Measurements from ENCODE around the gene HS3ST1.

The HS3ST1 gene

DNA sequence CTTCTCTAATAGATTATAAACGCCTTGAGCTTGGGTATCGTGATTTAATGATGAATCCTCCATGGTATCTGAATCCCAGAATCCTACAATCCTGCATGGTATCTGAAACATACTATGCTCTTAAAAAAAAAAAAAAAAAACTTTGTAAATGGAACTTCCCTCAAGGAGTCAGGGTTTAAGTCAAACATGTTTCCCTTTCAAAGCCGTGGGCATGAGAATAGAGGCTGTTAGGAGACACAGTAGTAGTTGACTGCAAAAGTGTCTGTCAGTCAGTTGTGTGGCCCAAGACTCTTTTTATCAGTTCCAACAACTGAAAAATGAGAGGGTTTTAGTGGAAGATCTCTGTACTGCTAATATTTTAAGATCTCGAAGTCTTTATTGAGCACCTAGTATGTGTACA is 2.4 kb upstream of the HS3ST1 start:
- no peak for DNase-seq (ENCODE audit: low spot score)

DNA sequence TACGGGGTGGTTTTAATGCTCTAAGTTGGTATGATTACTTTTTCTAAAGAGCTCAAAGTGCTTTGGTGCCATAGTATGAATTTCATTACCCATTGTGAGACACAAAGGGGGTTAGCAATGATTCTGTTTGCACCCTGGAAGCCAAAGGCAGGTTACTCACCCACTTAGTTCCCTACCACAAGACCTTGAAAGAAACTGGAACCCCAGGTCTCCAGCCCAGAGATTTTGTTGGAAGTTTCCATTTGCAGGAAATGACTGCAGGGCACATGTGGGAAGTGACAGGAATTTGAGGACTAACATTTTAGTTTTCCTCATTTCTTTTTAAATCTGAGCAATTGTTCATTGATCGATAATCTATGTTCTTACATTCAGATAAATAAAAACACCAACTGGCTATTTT is 1.8 kb upstream of the HS3ST1 start:
- no peak for DNase-seq (ENCODE audit: low spot score)

DNA sequence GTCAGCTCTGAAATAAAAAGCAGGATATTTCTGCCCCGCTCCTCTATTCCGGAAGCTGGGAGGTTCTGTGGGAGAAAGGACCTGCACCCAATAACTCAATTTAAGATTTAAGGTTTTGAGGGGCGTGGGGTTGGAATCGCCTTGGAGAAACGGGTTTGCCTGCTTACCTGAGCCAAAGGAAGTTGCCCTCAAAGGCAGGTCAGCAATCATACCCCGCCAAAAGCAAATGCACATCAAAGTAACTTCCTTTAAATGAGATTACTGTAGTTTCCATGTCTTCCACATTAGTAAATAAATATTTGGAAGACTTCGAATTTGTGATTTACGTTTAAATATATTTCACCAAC is 978 bp upstream of the HS3ST1 start:
- no peak for DNase-seq (ENCODE audit: low spot score)

DNA sequence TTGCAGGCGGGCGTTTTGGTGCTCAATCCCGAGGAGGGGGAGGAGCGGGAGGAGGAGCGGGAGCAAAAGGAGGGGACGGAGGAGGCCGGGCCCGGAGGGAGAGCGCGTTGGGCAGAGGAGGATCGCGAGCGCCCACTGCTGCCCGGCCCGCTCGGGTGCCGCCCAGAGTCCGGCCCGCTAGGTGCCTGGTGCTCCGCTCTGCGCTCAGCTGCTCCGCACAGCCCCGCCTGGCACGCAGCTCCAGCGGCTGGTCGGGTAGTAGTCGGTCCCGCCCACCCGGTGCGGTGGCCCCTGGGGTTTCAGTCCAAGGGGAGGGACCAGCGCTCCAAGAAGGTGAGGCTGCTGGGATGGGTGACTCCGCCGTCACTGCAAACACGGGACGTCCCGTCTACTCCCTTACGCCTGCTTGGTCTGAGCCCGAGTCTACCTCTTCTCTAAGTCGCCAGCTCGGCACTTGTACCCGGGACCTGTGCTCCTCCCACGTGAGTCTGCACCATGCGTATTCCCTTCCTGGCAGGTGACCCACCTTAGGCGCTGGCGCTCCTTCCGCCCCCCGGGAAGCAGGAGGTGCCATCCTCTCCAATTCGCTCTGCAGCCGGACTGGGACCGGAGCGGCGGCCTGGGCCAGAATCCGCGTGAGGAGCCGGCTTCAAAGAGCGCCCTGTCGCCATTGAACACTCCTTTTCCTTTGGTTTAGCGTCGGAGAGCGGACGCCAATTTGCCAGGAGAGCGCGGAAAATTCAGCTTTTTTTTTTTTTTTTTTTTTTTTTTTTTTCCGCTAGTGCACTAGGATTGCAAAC is 405 bp upstream of the HS3ST1 start:
- peak; percentile 47 for DNase-seq (ENCODE audit: low spot score)

DNA sequence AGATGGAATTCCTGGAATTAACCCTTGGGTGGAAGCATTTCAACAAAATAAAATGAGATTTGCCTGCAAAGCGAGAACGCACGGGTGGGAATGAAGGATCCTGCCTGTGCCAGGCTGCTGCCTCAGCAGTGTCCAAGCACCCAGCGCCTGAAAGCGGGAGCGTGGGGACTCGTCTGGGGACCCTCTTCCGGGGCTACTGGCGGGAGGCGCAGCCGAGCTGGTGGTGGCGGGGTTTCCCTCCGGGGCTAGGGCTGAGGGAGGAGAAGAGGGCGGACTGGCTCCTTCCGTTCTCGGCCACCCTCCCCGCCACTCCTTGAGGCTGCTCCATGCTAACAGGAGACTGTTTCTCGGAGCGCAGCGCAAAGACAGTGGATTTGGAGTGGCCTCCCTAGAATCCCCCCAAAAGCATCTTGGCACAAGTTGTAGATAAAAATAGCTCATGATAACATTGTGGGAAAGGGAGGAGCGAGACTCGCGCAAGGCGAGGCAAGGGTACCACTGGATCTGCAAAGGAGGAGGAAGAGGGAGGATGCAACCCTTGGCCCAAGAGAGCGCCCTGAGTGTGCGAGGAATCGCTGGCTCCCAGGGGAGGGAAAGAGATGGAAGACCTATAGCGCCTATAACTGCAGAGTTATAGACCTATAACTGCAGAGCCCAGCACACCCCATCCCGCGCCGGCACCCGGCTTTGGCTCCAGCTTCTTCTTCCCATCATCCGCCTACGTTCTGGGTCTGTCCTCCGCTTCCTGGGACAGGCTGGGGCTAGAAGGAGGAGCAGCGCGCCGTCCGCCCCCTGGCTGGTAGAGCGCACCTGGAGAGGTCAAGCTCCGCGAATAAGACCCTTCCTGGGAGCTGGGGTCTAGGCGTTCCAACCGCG is 1.3 kb downstream of the HS3ST1 start:
- DNase-seq (ENCODE audit: low spot score): no peak

DNA sequence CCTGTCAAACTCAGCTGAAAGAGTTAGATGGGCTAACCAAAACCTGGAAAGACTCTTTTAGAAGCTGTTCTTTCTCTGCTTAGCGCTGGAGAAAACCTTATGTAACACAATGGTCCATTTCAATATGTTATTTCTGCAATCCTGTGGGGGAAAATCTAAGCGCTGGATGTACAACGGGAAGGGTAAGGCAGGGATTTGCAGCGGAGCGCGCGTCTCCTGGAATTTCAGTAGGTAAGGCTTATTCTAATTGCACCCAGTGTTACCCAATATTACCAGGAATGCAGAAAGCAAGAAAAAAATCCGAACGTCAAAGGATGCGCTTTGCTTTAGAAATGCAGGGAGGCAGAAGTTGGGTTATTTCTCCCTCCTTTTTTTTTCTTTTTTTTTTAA is 2.0 kb downstream of the HS3ST1 start:
- DNase-seq (ENCODE audit: low spot score): no peak

DNA sequence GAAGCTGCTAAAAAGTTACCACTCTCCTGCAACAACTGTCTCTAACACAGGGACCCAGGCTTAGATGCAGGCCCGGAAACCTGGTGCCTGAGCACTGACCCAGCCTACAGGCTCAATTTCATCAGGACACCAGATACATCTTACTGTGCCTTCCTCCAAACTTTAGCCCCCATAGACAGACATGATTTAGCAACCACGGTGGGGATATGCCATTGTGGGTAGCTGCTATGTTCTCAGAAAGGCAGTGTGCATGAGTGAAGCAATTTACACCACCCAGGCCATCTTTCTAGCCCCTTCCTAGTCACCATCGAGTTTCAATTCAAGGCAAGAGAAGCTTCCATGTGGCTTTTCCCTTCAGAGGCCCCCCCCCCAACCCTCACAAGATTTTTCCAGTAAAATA is 2.7 kb downstream of the HS3ST1 start:
- no peak for DNase-seq (ENCODE audit: low spot score)

DNA sequence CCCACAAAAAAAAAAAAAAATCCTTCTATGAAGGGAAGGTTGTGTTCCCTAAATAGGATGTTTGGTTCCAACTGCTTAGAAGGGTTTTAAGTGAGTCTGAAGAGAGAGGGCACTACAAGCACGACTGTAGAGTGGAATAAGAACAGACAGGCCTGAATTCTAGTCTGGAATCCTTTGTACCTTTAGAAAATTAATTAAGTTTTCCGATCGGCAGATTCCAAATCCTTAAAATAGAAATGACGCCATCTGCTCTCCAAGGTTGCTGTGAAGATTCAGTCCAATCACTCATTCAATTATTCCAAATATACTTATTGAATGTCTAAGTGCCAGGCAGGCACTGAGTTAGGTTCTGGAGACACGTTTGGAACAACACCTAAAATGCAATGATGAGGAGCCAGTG is 3.8 kb downstream of the HS3ST1 start:
- no peak for DNase-seq (ENCODE audit: low spot score)

DNA sequence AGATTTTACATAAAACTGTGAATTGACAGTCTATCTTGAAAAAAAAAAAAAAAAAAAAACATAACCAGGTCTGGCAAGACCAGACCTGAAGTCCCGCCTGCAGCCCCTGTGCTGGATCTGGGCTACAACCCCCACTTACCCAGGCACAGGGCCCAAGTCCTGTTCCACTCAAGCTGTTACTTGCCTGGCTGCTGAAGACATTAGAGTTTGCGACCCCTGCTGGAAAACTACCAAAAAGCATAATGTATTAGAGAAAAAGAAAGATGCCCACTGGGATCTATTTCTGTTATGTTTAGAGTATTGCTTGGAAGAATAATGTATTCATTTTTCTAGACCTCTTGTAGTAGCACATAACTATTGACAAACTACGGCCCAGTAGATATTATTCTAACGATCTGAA is 4.7 kb downstream of the HS3ST1 start:
- no peak for DNase-seq (ENCODE audit: low spot score)

DNA sequence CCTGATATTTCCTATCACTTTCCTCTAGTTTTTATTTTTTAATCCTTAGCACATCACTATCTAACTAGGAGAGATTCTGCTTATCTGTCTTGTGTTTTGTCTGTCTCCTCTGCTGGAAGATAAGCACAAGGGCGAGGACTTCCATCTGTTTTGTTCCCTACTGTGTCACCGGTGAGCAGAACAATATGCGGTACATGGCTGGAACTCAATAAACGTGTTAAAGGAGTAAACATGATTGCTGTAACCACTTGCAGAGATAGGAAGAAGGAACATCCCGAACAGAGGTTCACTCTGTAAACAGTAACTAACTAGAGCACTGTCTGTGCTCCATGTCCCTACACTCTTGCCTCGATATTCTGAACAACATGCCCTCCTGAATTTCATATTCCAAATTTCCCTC is 5.2 kb downstream of the HS3ST1 start:
- DNase-seq (ENCODE audit: low spot score): no peak

DNA sequence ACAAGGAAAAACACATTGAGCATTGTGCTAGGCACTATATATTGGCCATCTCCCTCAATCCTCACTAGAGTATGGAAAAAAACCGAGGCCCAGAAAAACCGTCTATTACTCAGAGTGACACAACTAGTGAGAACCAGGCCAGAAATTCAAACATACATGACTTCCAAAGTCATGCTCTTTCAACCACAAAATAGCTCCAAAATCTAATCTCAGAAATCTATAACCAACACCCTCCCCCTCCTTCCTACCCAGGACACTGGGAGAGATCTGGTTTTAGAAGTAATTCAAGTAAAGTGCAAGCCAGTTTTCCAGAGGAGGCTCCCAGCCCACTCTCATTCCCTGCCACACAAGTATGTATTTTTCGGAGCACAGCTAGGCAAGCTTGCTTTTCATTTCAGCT is 7.6 kb downstream of the HS3ST1 start:
- DNase-seq (ENCODE audit: low spot score): no peak

DNA sequence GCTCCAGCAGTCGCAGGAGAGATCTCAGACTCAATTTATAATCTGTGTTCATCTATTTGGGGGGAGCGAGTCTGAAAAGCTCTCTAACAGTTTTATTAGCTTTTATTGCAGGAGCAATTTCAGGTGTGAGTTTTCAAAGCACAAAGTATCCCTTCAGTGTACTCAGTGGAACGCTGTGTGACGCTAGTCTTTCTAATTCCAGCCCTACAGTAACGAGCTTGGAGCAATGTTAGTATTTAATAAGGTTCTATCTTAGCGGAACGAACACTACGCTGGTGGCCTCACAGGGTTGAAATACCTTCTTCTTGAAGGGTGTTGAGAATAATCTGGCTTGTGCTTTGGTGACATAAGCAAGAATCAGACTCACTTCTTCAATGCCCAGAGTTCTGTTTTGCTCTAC is 8.4 kb downstream of the HS3ST1 start:
- DNase-seq (ENCODE audit: low spot score): no peak

DNA sequence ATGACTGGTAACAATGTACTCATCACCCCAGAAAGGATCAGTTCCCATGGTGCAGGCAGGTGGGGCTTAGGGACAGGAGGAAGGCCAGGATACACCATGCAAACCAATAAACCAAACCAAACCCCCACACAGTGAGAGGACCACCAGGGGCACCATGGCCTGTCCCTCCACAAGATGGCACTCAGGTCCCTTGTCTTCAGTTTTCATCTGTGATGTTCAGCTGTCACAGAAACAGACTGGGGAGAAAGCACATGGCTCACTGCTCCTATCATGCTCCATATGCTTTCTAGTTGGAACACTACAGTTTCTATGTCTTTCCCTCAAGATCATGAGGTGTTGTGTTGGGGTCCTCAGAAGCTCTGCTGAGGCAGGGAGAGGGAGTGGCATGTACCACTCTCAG is 10.1 kb downstream of the HS3ST1 start:
- DNase-seq (ENCODE audit: low spot score): no peak

DNA sequence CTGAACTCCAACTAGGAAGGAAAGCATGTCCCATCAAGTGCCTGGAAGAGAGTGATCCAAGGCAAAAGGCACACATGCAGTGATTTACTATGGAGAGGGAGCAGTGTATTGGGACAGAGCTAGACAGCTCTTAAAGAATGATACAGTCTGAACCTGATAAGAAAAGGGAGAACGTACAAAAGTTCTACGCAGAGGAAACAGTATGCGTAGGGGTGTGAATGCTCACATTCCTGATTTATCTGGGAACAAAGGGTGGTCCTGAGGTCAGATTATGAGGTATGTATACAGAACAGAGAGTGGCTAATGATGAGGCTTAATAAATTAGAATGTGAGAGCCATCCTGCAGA is 12.0 kb downstream of the HS3ST1 start:
- no peak for DNase-seq (ENCODE audit: low spot score)

DNA sequence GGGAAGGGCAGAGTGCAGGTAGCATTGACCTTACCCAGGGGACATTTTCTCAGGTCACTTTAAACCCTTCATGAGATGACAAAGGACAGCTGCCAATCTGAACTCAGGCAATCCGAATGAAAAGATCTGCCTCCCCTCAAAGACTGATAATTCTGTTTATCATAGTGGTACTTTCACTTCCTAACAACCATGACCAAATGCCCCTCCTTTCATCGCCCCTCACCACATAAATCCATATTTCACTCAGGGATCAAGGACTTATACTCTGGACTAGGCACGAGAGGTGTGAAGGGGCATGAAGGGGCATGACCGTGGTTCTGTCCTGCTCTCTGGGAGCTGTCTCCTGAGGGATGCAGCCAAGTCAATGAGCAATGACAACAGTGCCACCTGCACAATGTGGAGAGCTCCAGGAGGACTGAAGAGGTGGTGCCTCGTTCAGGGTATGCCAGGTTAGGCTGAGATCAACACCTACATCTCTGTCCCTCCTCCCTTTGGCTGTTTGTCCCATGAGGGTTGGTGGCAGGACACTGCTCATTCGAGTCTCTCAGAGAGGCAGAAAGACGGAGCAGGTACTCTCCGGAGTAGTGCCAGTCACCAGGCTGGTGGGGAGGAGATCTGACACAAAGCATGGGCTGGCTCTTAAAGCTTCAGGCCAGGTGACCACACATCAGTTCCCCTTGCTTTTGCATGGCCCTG is 12.5 kb downstream of the HS3ST1 start:
- DNase-seq (ENCODE audit: low spot score): no peak

DNA sequence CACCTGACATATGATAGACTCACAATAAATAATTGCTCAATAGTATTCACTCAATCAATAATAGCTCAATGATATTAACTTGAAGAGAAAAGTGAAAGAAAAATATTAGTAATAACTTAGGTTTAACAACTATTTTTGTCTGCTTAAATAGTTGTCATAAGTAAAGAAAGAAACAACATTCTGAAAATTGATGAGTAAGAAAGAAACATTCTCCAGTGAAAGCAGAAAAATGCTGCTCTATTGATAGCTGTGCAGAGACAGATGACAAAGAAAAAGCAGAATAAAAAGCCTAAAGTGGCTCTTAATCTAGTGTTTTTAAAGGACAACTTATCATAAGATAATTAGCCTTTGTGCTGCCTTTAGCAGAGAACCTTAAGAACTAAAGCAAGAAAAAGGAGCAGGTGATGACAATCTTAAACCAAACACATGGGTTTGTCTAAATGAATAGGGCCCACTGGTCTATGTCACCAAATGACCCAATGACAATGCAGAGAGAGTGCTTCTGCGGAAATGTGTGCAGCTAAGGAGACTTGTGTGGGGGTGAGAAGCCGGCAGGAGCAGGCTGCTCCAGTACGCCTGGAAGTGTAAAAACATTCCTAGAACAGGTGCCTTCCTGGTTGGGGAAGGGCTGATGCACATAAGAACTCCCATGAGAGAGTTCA is 13.2 kb downstream of the HS3ST1 start:
- no peak for DNase-seq (ENCODE audit: low spot score)

DNA sequence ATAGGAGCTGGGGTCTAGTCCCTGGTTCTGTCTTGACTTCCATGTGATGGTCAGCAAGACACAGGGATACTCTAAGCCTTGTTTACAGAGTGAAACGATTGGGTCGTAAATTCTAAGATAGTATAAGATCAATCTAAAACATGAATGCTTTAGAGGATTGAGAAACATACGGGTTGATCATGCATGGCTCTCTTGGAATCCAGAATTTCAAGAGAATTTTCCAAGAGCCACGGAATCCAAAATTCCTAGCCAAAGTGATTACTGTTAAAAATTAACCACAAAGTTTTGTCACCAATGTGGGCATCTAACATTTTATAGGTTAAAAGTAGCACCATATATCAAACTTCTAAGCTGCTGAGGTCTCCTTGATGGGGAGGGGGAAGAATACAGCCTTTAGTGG is 16.5 kb downstream of the HS3ST1 start:
- no peak for DNase-seq (ENCODE audit: low spot score)

DNA sequence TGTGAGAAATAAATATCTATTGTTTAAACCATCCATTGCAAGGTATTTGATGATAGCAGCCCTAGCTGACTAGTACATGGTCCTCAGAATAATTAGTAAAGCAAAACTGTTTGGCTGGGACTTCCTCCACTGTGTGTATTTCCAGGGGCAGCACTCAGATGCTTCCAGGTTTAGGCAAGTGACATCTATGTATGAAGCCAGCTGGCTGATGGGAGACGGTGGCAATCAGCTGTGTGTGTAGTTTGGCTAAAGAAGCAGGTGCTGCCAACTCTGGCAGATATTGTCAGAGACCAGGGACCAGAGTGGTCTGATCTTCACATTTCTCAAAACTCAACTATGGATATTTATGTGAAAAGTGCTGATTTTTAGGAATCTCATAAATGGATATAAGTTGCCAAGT is 19.1 kb downstream of the HS3ST1 start:
- no peak for DNase-seq (ENCODE audit: low spot score)

DNA sequence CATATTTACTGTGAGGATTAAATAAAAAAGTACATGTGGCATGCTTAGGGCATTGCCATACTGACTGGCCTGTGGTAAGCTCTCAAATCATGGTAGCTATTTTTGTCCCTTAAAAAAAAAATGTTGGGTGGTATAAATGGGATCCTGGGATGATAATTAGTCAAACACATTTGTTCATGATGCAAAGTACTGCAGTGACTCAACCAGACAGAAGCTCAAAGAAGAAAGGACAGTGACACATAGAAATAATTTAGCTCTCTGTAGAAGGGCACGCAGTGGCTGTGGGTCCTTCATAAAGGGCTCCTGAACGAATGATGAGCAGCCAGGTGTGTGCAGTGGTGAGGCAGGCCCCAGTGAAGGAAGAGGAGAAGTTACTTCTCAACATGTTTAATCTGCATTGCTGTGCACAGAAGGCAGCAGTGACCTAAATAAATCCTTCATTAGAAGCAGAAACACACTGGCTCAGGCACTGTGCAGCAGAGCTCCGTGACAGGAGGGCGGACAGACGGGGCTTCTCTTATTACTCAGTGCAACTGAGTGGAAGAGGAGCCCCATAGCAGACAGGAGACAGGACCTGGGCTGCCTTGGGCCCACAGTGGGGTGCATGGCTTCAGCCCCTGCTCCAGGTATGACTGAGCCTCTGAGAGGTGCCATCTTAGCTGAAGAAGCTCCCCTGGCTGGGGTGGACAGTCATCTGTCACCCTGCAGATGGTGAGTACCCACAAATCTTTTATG is 20.3 kb downstream of the HS3ST1 start:
- DNase-seq (ENCODE audit: low spot score): no peak

DNA sequence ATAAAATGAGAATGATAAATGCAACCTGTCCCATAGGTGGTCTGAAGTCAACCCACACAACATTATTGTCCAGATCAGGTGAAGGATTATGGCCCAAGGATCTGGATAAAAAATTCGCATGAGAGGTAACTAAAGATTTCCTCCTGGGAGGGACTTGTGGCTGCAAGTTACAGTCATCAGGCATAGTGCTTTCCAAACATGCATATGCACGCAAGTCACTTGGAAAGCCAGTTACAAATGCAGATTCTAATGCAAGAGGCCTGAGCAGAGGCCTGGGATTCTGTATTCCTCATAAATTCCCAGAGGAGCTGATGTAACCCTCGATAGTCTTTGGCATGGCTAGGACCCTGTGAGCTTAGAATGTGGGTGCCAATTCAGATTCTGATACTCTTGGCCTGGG is 21.1 kb downstream of the HS3ST1 start:
- no peak for DNase-seq (ENCODE audit: low spot score)

DNA sequence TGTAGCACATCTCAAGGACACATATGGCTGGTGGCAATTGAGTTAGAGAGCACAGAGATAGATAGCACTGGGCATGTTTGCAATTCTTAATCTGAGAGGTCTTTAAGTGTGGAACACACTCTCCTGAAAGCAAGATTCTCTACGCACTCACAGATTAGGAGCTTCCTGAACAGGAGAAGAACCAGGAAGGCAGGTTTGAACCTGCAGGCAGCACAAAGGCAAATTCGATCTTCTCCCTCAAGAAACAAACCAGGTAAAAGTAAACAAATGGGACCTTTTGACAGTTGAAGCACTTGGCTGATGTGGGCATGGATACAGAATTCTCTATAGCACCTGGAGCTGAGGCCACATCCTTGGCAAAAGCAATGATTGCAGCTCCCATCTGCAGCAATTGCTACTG is 24.3 kb downstream of the HS3ST1 start:
- no peak for DNase-seq (ENCODE audit: low spot score)

DNA sequence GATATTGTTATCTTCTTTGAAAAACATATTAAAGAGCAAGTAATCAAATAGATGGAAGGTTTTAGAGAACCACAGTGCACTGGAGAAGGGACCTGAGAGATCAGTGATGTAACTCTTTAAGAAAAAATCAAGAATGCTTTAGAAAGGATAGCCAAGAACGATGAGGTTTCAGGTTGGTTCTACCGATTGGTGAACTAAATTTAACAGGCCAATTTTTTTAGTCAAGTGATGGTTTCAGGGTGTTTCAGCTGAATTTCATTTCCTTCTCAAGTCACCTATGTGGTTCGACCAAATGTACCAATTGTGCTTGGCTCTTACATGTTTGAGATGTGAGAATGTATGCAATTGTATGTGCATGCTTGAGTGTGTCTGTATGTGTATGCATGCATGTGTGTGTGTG is 26.5 kb downstream of the HS3ST1 start:
- DNase-seq (ENCODE audit: low spot score): no peak

Measured in putamen (tissue), 1 donor.